Neural progenitor cell (in vitro differentiated cells): ENCODE data around the gene ACBD7. TPM values are rescaled to one million over a fixed set of nuclear protein-coding genes. Genes with fewer than 3 reads are reported as not detected.

Source experiments
- DNase-seq: peaks from one replicate; pipeline ENCODE4 v3.0.0-alpha.2; 2016; ENCODE audit warnings: low spot score
- H2AFZ ChIP-seq: fragments of 200-600 bp; sonication (generic); replicated peaks from 2 replicates; pipeline ENCODE4 v1.6.1; 2016; ENCODE audit warnings: antibody characterized with exemption
- H3F3A ChIP-seq: fragments of 200-600 bp; sonication (generic); 2 replicates; pipeline ENCODE4 v1.6.1; 2016; ENCODE audit warnings: antibody characterized with exemption, low read depth
- H3K27ac ChIP-seq: fragments of 200-600 bp; sonication (generic); 2 replicates; pipeline ENCODE4 v1.5.1; 2016; ENCODE audit warnings: mild to moderate bottlenecking
- H3K27me3 ChIP-seq: fragments of 200-600 bp; sonication (generic); 2 replicates; pipeline ENCODE4 v1.6.1; 2016; ENCODE audit warnings: mild to moderate bottlenecking, moderate library complexity
- H3K36me3 ChIP-seq: fragments of 200-600 bp; sonication (generic); 2 replicates; pipeline ENCODE4 v1.5.1; 2016
- H3K4me1 ChIP-seq: fragments of 200-600 bp; sonication (generic); 2 replicates; pipeline ENCODE4 v1.6.1; 2016; ENCODE audit warnings: mixed run types
- H3K4me2 ChIP-seq: fragments of 200-600 bp; sonication (generic); 2 replicates; pipeline ENCODE4 v1.6.1; 2016
- H3K4me3 ChIP-seq: fragments of 200-600 bp; sonication (generic); 2 replicates; pipeline ENCODE4 v1.5.1; 2016
- H3K79me2 ChIP-seq: fragments of 200-600 bp; sonication (generic); 2 replicates; pipeline ENCODE4 v1.6.1; 2016; ENCODE audit warnings: low read depth
- H3K9ac ChIP-seq: fragments of 200-600 bp; sonication (generic); 2 replicates; pipeline ENCODE4 v1.6.1; 2016
- H3K9me3 ChIP-seq: fragments of 200-600 bp; sonication (generic); 2 replicates; pipeline ENCODE4 v1.5.1; 2016; ENCODE audit warnings: low read depth
- H4K20me1 ChIP-seq: fragments of 200-600 bp; sonication (generic); 2 replicates; pipeline ENCODE4 v1.6.1; 2016; ENCODE audit warnings: low read depth
- H3K27ac Mint-ChIP-seq: 3 replicates; pipeline ENCODE4 v1.8.0; 2021; ENCODE audit warnings: mixed read lengths
- H3K27me3 Mint-ChIP-seq: 2 replicates; pipeline ENCODE4 v1.8.0; 2022; ENCODE audit warnings: low read depth, mild to moderate bottlenecking, inconsistent platforms, moderate library complexity, mixed read lengths; ENCODE audit not compliant: insufficient read depth
- H3K36me3 Mint-ChIP-seq: 3 replicates; pipeline ENCODE4 v1.8.0; 2021; ENCODE audit warnings: mixed read lengths
- H3K4me1 Mint-ChIP-seq: 3 replicates; pipeline ENCODE4 v1.8.0; 2021; ENCODE audit warnings: mixed read lengths
- H3K4me3 Mint-ChIP-seq: 3 replicates; pipeline ENCODE4 v1.8.0; 2021; ENCODE audit warnings: mild to moderate bottlenecking, moderate library complexity, mixed read lengths
- H3K9me3 Mint-ChIP-seq: 3 replicates; pipeline ENCODE4 v1.8.0; 2020; ENCODE audit warnings: mixed read lengths
- CTCF ChIP-seq: fragments of 200-600 bp; sonication (generic); IDR thresholded peaks from 2 replicates; pipeline ENCODE4 v1.5.1; 2017; ENCODE audit warnings: antibody characterized with exemption, mild to moderate bottlenecking
- EZH2 ChIP-seq: fragments of 200-600 bp; sonication (generic); IDR thresholded peaks from 2 replicates; pipeline ENCODE4 v1.6.1; 2017; ENCODE audit warnings: antibody characterized with exemption, mild to moderate bottlenecking, moderate library complexity
- EZH2phosphoT487 ChIP-seq: fragments of 200-600 bp; sonication (generic); IDR thresholded peaks from 2 replicates; pipeline ENCODE4 v1.6.1; 2017; ENCODE audit warnings: antibody characterized with exemption
- total RNA-seq: library from RNA; depleted of rRNA; stranded (reverse); fragments of >200 nt; gene quantifications from 2 replicates; pipeline ENCODE4 v1.2.3, GENCODE V29; 2015; ENCODE audit warnings: low replicate concordance

ACBD7 gene
- total RNA-seq, 1 donor from 2014 or later: 97.3 TPM

- Histone ChIP-seq H3K4me3 (no peak overlapping the region), H3K9me3 (no peaks in the 10 kb centered on the region), H3K9ac (no peak overlapping the region), H3K36me3 (no peaks in the 10 kb centered on the region), H3F3A (no peaks in the 10 kb centered on the region), H4K20me1 (no peaks in the 10 kb centered on the region), H3K27ac (no peak overlapping the region), H2AFZ (no peak overlapping the region), H3K79me2 (no peaks in the 10 kb centered on the region), H3K4me1 (no peaks in the 10 kb centered on the region), H3K27me3 (no peaks in the 10 kb centered on the region), H3K4me2 (no peak overlapping the region)
- Mint-ChIP-seq H3K27ac (no peak overlapping the region), H3K4me3 (no peak overlapping the region), H3K9me3 (no peaks in the 10 kb centered on the region), H3K36me3 (no peaks in the 10 kb centered on the region), H3K4me1 (no peaks in the 10 kb centered on the region), H3K27me3 (peaks cover 9% of the 10 kb centered on the region)
- DNase-seq: no peak
- no peak for TF ChIP-seq EZH2
- TF ChIP-seq CTCF: no peak
- TF ChIP-seq EZH2phosphoT487: no peak
These were observed 35.5 kb downstream of the ACBD7 start for GRCh38 chr10:15053061-15053460.

- Histone ChIP-seq H3K27me3 (no peaks in the 10 kb centered on the region), H3K79me2 (no peaks in the 10 kb centered on the region), H3K36me3 (no peaks in the 10 kb centered on the region), H3K4me1 (no peaks in the 10 kb centered on the region), H2AFZ (no peak overlapping the region), H3K4me3 (no peak overlapping the region), H4K20me1 (no peaks in the 10 kb centered on the region), H3K9ac (no peak overlapping the region), H3K4me2 (no peak overlapping the region), H3K27ac (no peak overlapping the region), H3K9me3 (no peaks in the 10 kb centered on the region), H3F3A (no peaks in the 10 kb centered on the region)
- Mint-ChIP-seq H3K4me1 (no peaks in the 10 kb centered on the region), H3K4me3 (no peak overlapping the region), H3K27ac (no peak overlapping the region), H3K9me3 (no peaks in the 10 kb centered on the region), H3K27me3 (peaks cover 9% of the 10 kb centered on the region), H3K36me3 (no peaks in the 10 kb centered on the region)
- DNase-seq: no peak
- TF ChIP-seq EZH2phosphoT487 (no peak), EZH2 (no peak), CTCF (no peak)
These were observed 36.5 kb downstream of the ACBD7 start for GRCh38 chr10:15052121-15052520.

GRCh38 chr10:15049533-15049932 lies 39.0 kb downstream of the ACBD7 start:
- no peaks in the 10 kb centered on the region for H3K27me3 ChIP-seq
- TF ChIP-seq EZH2phosphoT487 (no peak), EZH2 (no peak), CTCF (no peak)
- Mint-ChIP-seq H3K36me3 (no peaks in the 10 kb centered on the region), H3K9me3 (no peaks in the 10 kb centered on the region), H3K27ac (no peak overlapping the region), H3K27me3 (peaks cover 7% of the 10 kb centered on the region), H3K4me1 (no peaks in the 10 kb centered on the region), H3K4me3 (no peak overlapping the region)
- H3F3A ChIP-seq: no peaks in the 10 kb centered on the region
- no peaks in the 10 kb centered on the region for H4K20me1 ChIP-seq
- no peaks in the 10 kb centered on the region for H3K36me3 ChIP-seq
- H3K4me3 ChIP-seq: no peak overlapping the region
- H3K9me3 ChIP-seq: no peaks in the 10 kb centered on the region
- no peak overlapping the region for H3K4me2 ChIP-seq
- no peak overlapping the region for H3K27ac ChIP-seq
- H3K79me2 ChIP-seq: no peaks in the 10 kb centered on the region
- no peak overlapping the region for H2AFZ ChIP-seq
- H3K4me1 ChIP-seq: no peaks in the 10 kb centered on the region
- no peak for DNase-seq
- no peak overlapping the region for H3K9ac ChIP-seq
